D721Med (cell line): Measurements from ENCODE around the gene TPMT.
"Not testable (repeated sequence)": the region's sequence is repeated elsewhere in the genome, so short reads cannot be mapped to it uniquely, and the experiment has no call there.

ENCODE experiments used
- DNase-seq: peaks from one replicate; pipeline ENCODE4 v3.0.0; 2011; ENCODE audit warnings: low spot score; ENCODE audit not compliant: insufficient read length
- FAIRE-seq: peaks from 2 replicates; lab custom pipeline; 2011; peaks lifted over from hg19 to GRCh38; lab: Jason Lieb, UNC
- TF ChIP-seq, protein P1 (sequence below): IDR thresholded peaks from 2 replicates; pipeline ENCODE4 v1.5.1; 2012; ENCODE audit warnings: mild to moderate bottlenecking, control low read depth; ENCODE audit not compliant: insufficient read depth; ENCODE audit errors: missing control alignments

The TPMT gene

DNA sequence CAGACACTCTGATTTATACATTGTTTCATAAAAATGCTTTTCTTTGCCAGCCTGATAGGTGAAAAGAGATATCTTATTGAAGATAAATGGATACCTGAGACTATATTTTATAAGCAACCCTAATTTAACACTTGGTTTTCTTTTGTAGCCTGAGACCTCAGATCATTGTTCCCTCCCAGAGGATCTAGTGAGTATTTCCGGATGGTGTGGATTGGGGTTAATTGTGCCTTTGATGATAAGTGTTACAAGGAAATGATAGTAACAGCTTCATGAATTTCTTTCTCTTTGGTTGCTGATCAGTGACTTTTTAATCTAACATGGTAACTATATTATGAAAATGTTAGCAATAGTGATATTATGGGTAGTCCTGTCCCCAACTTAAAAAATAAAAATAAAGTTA is 30.7 kb upstream of the TPMT start:
- no peak for FAIRE-seq
- TF ChIP-seq, protein P1, sequence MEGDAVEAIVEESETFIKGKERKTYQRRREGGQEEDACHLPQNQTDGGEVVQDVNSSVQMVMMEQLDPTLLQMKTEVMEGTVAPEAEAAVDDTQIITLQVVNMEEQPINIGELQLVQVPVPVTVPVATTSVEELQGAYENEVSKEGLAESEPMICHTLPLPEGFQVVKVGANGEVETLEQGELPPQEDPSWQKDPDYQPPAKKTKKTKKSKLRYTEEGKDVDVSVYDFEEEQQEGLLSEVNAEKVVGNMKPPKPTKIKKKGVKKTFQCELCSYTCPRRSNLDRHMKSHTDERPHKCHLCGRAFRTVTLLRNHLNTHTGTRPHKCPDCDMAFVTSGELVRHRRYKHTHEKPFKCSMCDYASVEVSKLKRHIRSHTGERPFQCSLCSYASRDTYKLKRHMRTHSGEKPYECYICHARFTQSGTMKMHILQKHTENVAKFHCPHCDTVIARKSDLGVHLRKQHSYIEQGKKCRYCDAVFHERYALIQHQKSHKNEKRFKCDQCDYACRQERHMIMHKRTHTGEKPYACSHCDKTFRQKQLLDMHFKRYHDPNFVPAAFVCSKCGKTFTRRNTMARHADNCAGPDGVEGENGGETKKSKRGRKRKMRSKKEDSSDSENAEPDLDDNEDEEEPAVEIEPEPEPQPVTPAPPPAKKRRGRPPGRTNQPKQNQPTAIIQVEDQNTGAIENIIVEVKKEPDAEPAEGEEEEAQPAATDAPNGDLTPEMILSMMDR = no peak
- no peak for DNase-seq

DNA sequence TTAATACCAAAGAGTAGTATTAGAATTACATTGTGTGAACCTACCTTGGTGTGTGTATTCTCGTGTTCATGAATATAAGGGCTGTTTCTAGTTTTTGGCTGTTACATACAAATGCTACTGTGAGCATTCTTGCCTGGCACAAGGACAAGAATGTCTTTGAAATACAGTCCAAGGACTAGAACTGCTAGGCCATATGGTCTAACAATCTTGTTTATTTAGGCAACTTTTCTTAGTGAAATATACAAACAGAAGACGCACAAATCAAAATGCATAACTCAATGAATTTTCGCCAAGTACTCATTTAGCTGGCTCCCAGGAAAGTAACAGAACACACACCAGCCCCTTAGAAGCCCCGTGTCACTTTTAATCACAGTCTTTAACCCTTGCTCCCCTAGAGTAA is 28.9 kb upstream of the TPMT start:
- TF ChIP-seq, protein P1 = no peak
- DNase-seq (no peak), FAIRE-seq (no peak)

DNA sequence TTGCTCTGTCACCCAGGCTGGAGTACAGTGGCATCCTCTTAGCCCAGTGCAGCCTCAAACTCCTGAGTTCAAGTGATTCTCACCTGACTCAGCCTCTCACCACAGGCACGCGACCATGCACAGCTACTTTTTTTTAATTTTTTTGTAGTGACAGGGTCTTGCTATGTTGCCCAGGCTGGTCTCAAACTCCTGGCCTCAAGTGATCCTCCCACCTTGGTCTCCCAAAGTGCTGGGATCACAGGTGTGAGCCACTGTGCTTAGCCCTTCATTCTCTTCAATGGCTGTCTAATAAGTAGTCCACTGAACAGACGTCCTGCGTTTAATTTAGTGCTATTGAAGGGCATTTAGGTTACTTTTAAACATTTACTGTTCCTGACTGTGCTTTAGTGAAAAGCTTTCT is 27.7 kb upstream of the TPMT start:
- TF ChIP-seq, protein P1 = no peak
- DNase-seq (no peak), FAIRE-seq (no peak)

DNA sequence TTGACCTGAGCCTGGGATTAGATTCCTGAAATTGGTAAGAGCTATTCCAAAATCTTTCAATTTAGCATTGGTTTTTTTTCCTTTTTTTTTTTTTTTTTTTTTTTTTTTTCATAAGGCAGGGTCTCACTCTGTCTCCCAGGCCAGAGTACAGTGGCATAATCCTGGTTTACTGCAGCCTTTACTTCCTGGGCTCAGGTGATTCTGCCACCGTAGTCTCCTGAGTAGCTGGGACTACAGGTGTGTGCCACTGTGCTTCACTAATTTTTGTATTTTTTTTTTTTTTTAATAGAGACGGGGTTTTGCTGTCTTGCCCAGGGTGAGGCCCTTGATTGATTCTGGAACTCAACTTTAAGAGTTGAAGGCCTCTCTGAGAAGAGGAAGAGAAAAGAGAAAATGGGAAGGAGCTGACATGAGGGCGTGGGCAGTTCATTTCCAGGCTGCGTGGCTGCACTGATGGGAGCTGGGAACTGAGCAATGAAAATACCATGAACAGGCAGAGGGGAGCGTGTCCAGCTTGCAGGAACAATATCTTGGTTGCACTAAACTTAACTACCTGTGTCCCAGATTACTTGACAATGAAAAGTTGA is 25.0 kb upstream of the TPMT start:
- FAIRE-seq = no peak

DNA sequence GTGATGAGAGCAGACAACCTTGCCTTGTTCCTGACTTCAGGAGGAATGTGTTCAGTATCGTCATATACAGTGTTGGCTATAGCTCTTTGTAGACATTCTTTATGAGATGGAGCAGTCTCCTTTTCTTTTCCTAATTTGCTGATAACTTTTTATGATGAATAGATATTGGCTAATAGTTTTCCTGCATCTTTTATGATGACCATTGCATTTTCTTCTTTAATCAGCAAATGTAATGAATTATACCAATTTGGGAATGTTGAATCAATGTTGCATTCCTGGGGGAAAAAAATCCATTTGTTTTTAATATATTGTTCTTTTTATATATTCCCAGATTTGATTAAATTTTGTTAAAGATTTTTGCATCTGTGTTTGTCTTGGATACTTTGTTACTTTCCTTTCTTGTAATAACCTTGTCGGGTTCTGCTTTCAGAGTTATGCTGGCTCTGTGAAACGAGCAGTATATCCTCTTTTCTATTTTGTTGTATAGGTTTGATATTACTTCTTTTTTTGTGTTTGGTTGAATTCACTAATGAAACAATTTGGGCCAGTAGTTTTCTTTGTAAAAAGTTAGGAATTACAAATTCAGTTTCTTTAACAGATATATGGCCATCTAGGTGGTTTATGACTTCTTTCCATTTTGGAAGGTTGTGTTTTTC is 24.2 kb upstream of the TPMT start:
- FAIRE-seq (no peak), DNase-seq (no peak)
- TF ChIP-seq, protein P1 = no peak

More for the DNA sequence above, 25.0 kb upstream of the TPMT start:
- no peak for DNase-seq
- TF ChIP-seq, protein P1 = no peak

DNA sequence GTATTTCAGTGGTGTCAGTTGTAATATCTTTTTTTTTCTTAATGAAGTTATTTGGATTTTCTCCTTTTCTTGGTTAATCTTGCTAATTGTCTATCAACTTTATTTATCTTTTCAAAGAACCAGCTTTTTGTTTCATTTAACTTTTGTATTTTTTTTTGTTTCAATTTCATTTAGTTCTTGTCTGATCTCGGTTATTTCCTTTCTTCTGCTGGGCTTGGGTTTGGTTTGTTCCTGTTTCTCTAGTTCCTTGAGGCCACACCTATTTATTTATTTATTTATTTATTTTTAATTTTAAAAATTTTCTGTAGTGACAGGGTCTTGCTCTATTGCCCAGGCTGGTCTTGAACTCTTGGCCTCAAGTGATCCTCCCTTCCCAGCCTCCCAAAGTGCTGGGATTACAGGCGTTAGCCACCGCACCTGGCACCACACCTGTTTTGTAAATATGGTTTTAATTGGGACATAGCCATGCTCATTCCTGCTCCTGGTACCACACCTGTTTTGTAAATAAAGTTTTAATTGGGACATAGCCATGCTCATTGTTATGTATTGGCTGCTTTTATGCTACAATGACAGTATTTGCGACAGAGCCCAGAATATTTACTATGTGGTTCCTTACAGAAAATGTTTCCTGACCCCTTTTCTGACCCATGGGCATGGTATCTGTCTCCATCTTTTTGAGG is 22.5 kb upstream of the TPMT start:
- TF ChIP-seq, protein P1 = no peak
- no peak for FAIRE-seq

DNA sequence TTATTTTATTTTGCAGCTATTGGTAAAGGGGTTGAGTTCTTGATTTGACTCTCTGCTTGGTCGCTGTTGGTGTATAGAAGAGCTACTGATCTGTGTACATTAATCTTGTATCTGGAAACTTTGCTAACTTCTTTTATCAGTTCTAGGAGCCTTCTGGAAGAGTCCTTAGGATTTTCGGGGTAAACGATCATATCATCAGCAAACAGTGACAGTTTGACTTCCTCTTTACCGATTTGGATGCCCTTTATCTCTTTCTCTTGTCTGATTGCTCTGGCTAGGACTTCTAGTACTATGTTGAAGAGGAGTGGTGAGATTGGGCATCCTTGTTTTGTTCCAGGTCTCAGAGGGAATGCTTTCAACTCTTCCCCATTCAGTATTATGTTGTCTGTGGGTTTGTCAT is 21.3 kb upstream of the TPMT start:
- DNase-seq, FAIRE-seq: not testable (repeated sequence)

More for the DNA sequence above, 22.5 kb upstream of the TPMT start:
- DNase-seq = no peak
